GM12878 (cell line): Measurements from ENCODE around the gene BOLA1. TPM values are rescaled to one million over a fixed set of nuclear protein-coding genes. Genes with fewer than 3 reads are reported as not detected.

Experiments
- ATAC-seq: fragments of 200-7000 bp; cut with Tn5 transposase; 3 replicates; pipeline ENCODE4 v1.9.1; 2020; ENCODE audit warnings: mild to moderate bottlenecking, moderate library complexity
- BruUV-seq: library from RNA; stranded (reverse); fragments of 400-500 nt; replicated peaks from 2 replicates; lab custom pipeline; 2021; lab: Mats Ljungman, UMichigan
- CTCF ChIA-PET: fragments of 300-600 bp; sonication (Branson Sonifier 250); formaldehyde crosslinking; extraction: SDS; loops from one replicate; lab custom pipeline; 2021; ENCODE audit warnings: inconsistent platforms; lab: Yijun Ruan, JAX
- POLR2A ChIA-PET: fragments of 350-600 bp; formaldehyde crosslinking; extraction: SDS; loops from one replicate; lab custom pipeline; 2021; ENCODE audit warnings: inconsistent platforms; lab: Charles Lee
- RAD21 ChIA-PET: fragments of 300-600 bp; sonication (Branson Sonifier 250); formaldehyde crosslinking; loops from one replicate; lab custom pipeline; 2023; ENCODE audit warnings: antibody characterized with exemption; ENCODE audit not compliant: unreplicated experiment; lab: Charles Lee
- SMC1A ChIA-PET: fragments of 300-600 bp; sonication (Branson Sonifier 250); formaldehyde crosslinking; loops from one replicate; lab custom pipeline; 2023; ENCODE audit not compliant: unreplicated experiment, uncharacterized antibody; lab: Charles Lee
- DNase-seq: peaks from one replicate; pipeline ENCODE4 v3.0.0-alpha.2; 2011; ENCODE audit warnings: low read depth, low spot score
- FAIRE-seq: peaks from 3 replicates; lab custom pipeline; 2011; peaks lifted over from hg19 to GRCh38; lab: Jason Lieb, UNC
- H2AFZ ChIP-seq: 2 replicates; pipeline ENCODE4 v1.6.0; 2011; ENCODE audit warnings: low read depth, low read length, control low read depth; ENCODE audit not compliant: control insufficient read depth
- H3K27ac ChIP-seq: 2 replicates; pipeline ENCODE4 v1.5.1; 2011; ENCODE audit warnings: control low read depth; ENCODE audit not compliant: control insufficient read depth, insufficient read depth
- H3K27me3 ChIP-seq, 2 experiments: replicated peaks in 1 of 2; 2 replicates each; pipeline versions ENCODE4 v1.6.0 to v1.6.1; 2011; ENCODE audit warnings: low read length in 1 of 2; ENCODE audit not compliant: control insufficient read depth in 2 of 2, insufficient read depth in 2 of 2
- H3K36me3 ChIP-seq, 2 experiments: 2 replicates each; pipeline ENCODE4 v1.5.1; 2011; ENCODE audit warnings: low read length in 1 of 2; ENCODE audit not compliant: control insufficient read depth in 2 of 2, insufficient read depth in 2 of 2
- H3K4me1 ChIP-seq: 2 replicates; pipeline ENCODE4 v1.6.1; 2011; ENCODE audit warnings: mild to moderate bottlenecking, low read length, moderate library complexity, mixed read lengths; ENCODE audit not compliant: control insufficient read depth, insufficient read depth
- H3K4me2 ChIP-seq: 2 replicates; pipeline ENCODE4 v1.6.0; 2011; ENCODE audit warnings: control low read depth; ENCODE audit not compliant: control insufficient read depth, insufficient read depth
- H3K4me3 ChIP-seq: fragments of 200-600 bp; sonication (generic); 2 replicates; pipeline ENCODE4 v1.5.1; 2016
- H3K79me2 ChIP-seq: 2 replicates; pipeline ENCODE4 v1.6.0; 2011; ENCODE audit warnings: low read length; ENCODE audit not compliant: control insufficient read depth, insufficient read depth
- H3K9ac ChIP-seq: 2 replicates; pipeline ENCODE4 v1.8.0; 2011; ENCODE audit warnings: low read length, control low read depth, mixed read lengths; ENCODE audit not compliant: control insufficient read depth, insufficient read depth
- H3K9me3 ChIP-seq: replicated peaks from 3 replicates; pipeline ENCODE4 v1.5.1; 2011; ENCODE audit warnings: mild to moderate bottlenecking, low read length; ENCODE audit not compliant: control insufficient read depth, insufficient read depth
- H4K20me1 ChIP-seq: 2 replicates; pipeline ENCODE4 v1.6.0; 2011; ENCODE audit not compliant: control insufficient read depth, insufficient read depth
- NR2C2 ChIP-seq: IDR thresholded peaks from 2 replicates; pipeline ENCODE4 v1.6.1; 2011; ENCODE audit warnings: borderline replicate concordance, low read depth; ENCODE audit not compliant: control insufficient read depth, insufficient read length
- PBX3 ChIP-seq: IDR thresholded peaks from 2 replicates; pipeline ENCODE4 v1.6.1; 2011; ENCODE audit warnings: mild to moderate bottlenecking, low read depth, low read length, moderate library complexity; ENCODE audit not compliant: insufficient replicate concordance
- SREBF2 ChIP-seq: IDR thresholded peaks from 2 replicates; pipeline ENCODE4 v1.6.1; 2012; ENCODE audit warnings: mild to moderate bottlenecking, low read length
- STAT1 ChIP-seq: fragments of 450-650 bp; conservative IDR thresholded peaks from 2 replicates; pipeline ENCODE4 v1.6.1; 2014; ENCODE audit warnings: antibody characterized with exemption, mild to moderate bottlenecking
- WGBS: methylation state at CpG from one replicate; pipeline ENCODE4 v1.1.6; 2016; ENCODE audit warnings: low lambda C conversion rate; ENCODE audit not compliant: insufficient replicate concordance, insufficient coverage; ENCODE audit errors: missing lambda C conversion rate; 5-methylcytosine and 5-hydroxymethylcytosine counted together
- in situ Hi-C: fragments of 300-500 bp; cut with MboI; formaldehyde crosslinking; loops from 9 replicates; pipeline ENCODE4 v1.14.3; 2018; ENCODE audit warnings: mixed read lengths
- intact Hi-C: fragments of 100-400 bp; cut with micrococcal nuclease; formaldehyde crosslinking; loops from one replicate; pipeline ENCODE4 v1.14.2; 2022; ENCODE audit not compliant: unreplicated experiment
- polyA plus RNA-seq, 11 experiments: library from polyadenylated mRNA; depleted of rRNA in 4 of 11; unstranded in 6 of 11; stranded (reverse) in 5 of 11; fragments of >200 nt; fragmentation: Nextera tagmentation in 4 of 11; fragmentation: Illumina TruSeq in 1 of 11; extraction: Ambion mirVana in 4 of 11; extraction: Trizol in 1 of 11; gene quantifications; 1 replicate in 1 of 11; 2 replicates in 10 of 11; pipeline versions ENCODE4 v1.2.1 to v1.2.3, GENCODE V29; 2011 to 2016; ENCODE audit warnings: inconsistent platforms in 2 of 11, missing spikeins in 2 of 11, low read depth in 1 of 11
- total RNA-seq, 4 experiments: library from RNA; depleted of rRNA in 3 of 4; stranded (reverse); fragments of >200 nt in 3 of 4; fragmentation: Illumina TruSeq in 1 of 4; extraction: Trizol in 1 of 4; gene quantifications; 2 replicates each; pipeline versions ENCODE4 v1.2.1 to v1.2.3, GENCODE V29; 2013 to 2021
- TF ChIP-seq, protein P1 (sequence below): fragments of 450-650 bp; IDR thresholded peaks from 2 replicates; pipeline ENCODE4 v1.6.1; 2017; ENCODE audit warnings: mild to moderate bottlenecking, moderate library complexity
- TF ChIP-seq, protein P2 (sequence below): IDR thresholded peaks from 2 replicates; pipeline ENCODE4 v1.6.1; 2012; ENCODE audit warnings: low read depth, low read length, improper control_type of control experiment

BOLA1 gene
- total and polyA plus RNA-seq, 10 of the 15 experiments (the other 5 are each of a cell fraction or from before 2014, with no cell fraction given) = 0.74 to 18.7 (median 11.3) TPM

DNA sequence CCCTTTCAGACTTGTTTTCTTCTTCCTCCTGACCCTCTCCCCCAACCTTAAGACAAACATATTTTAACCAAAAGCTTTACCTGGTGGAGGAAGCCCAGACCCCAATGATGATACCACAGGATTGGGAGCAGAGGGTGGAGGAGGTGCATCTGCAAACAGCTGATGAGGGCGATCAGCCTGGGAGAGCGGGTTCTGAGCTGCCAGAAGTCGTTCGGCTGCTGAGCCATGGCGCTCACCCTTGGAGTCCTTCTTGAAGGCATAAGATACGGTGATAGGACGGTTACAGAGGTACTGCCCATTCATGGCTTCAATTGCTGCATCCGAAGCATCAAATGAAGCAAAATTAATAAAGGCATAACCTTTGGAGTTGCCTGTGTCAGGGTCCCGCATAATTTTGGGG, 26.9 kb downstream of the BOLA1 start (continued):
- no peak for TF ChIP-seq NR2C2
- no peak for TF ChIP-seq SREBF2
- TF ChIP-seq, protein P1, sequence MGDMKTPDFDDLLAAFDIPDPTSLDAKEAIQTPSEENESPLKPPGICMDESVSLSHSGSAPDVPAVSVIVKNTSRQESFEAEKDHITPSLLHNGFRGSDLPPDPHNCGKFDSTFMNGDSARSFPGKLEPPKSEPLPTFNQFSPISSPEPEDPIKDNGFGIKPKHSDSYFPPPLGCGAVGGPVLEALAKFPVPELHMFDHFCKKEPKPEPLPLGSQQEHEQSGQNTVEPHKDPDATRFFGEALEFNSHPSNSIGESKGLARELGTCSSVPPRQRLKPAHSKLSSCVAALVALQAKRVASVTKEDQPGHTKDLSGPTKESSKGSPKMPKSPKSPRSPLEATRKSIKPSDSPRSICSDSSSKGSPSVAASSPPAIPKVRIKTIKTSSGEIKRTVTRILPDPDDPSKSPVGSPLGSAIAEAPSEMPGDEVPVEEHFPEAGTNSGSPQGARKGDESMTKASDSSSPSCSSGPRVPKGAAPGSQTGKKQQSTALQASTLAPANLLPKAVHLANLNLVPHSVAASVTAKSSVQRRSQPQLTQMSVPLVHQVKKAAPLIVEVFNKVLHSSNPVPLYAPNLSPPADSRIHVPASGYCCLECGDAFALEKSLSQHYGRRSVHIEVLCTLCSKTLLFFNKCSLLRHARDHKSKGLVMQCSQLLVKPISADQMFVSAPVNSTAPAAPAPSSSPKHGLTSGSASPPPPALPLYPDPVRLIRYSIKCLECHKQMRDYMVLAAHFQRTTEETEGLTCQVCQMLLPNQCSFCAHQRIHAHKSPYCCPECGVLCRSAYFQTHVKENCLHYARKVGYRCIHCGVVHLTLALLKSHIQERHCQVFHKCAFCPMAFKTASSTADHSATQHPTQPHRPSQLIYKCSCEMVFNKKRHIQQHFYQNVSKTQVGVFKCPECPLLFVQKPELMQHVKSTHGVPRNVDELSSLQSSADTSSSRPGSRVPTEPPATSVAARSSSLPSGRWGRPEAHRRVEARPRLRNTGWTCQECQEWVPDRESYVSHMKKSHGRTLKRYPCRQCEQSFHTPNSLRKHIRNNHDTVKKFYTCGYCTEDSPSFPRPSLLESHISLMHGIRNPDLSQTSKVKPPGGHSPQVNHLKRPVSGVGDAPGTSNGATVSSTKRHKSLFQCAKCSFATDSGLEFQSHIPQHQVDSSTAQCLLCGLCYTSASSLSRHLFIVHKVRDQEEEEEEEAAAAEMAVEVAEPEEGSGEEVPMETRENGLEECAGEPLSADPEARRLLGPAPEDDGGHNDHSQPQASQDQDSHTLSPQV = no peak
- TF ChIP-seq STAT1 = no peak

- ChIA-PET POLR2A (no interaction called here), SMC1A (interaction anchor here (1.4 kb wide), 1 partner anchor 38 kb away, joined by 3 read pairs; no protein-coding TSS in a partner anchor), CTCF (no interaction called here), RAD21 (no interaction called here)
- peak overlapping the region; percentile 93 for H3K9ac ChIP-seq
- peaks cover 10% of the 10 kb centered on the region for H3K4me1 ChIP-seq
- DNase-seq (no peak), FAIRE-seq (peak; percentile 57), ATAC-seq (no peak; the same call in 2 of the 3 replicates)
- no peaks in the 10 kb centered on the region for H4K20me1 ChIP-seq
- no TSS peak for BruUV-seq
- peaks cover 28% of the 10 kb centered on the region for H3K79me2 ChIP-seq
- no peaks in the 10 kb centered on the region for H3K9me3 ChIP-seq
- intact Hi-C loops = no loop called here
- in situ Hi-C loops = no loop called here
- H3K4me3 ChIP-seq = peak overlapping the region; percentile 99
- H2AFZ ChIP-seq = peak overlapping the region; percentile 83
- peaks cover 7 to 11% of the 10 kb centered on the region in 2 experiments for H3K36me3 ChIP-seq
- H3K27me3 ChIP-seq = no peaks in the 10 kb centered on the region
- peak overlapping the region; percentile 92 for H3K27ac ChIP-seq
- peak overlapping the region; percentile 85 for H3K4me2 ChIP-seq
- WGBS = 0% methylated on average over 10 of the region's 10 CpGs
- TF ChIP-seq PBX3 = no peak
- TF ChIP-seq, protein P2, sequence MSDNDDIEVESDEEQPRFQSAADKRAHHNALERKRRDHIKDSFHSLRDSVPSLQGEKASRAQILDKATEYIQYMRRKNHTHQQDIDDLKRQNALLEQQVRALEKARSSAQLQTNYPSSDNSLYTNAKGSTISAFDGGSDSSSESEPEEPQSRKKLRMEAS = no peak
Observed at GRCh38 chr1:149927056-149927562, 27.7 kb downstream of the BOLA1 start.
